ENCODE results near the gene PRRC2B. TPM values are rescaled to one million over a fixed set of nuclear protein-coding genes. Genes with fewer than 3 reads are reported as not detected.

Gene PRRC2B
- total RNA-seq, 1 donor from 2014 or later: 112 TPM

DNA sequence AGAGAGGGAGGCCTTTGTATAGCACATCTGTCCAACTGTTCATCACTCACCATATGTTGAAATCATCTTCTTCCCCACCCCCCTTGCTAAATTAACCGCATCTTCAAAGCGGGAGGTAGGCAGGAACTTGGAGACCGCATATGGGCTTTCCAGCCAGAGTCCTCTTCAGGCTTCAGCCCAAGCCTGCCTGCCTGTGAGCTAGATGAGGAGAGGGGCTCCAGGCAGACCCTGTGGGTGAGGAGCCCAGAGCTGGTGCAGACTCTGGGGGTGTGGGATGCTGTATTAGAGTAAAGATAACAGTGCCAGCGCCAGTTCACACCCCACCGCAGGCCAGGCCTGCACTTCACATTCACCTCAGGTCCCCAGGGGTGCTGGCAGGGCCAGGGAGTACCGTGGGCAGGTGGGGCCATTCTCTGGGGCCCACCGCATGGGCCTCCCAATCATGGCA is 16.2 kb downstream of the PRRC2B start:
- TF ChIP-seq CTCF (conservative IDR thresholded peaks at IDR 0.05; ENCODE audit: low read depth, low read length): no peak
- H3K4me3 ChIP-seq (ENCODE audit: low read depth, low read length): no peak overlapping the region
- no peak for DNase-seq (ENCODE audit: low read depth)

GRCh38 chr9:131411719-131412681 is 18.1 kb downstream of the PRRC2B start:
- no peak for TF ChIP-seq CTCF (conservative IDR thresholded peaks at IDR 0.05; ENCODE audit: low read depth, low read length)
- no peak for DNase-seq (ENCODE audit: low read depth)
- no peak overlapping the region for H3K4me3 ChIP-seq (ENCODE audit: low read depth, low read length)

GRCh38 chr9:131416509-131416908 is 22.6 kb downstream of the PRRC2B start:
- no peak for DNase-seq (ENCODE audit: low read depth)
- no peak overlapping the region for H3K4me3 ChIP-seq (ENCODE audit: low read depth, low read length)
- TF ChIP-seq CTCF (conservative IDR thresholded peaks at IDR 0.05; ENCODE audit: low read depth, low read length): no peak

DNA sequence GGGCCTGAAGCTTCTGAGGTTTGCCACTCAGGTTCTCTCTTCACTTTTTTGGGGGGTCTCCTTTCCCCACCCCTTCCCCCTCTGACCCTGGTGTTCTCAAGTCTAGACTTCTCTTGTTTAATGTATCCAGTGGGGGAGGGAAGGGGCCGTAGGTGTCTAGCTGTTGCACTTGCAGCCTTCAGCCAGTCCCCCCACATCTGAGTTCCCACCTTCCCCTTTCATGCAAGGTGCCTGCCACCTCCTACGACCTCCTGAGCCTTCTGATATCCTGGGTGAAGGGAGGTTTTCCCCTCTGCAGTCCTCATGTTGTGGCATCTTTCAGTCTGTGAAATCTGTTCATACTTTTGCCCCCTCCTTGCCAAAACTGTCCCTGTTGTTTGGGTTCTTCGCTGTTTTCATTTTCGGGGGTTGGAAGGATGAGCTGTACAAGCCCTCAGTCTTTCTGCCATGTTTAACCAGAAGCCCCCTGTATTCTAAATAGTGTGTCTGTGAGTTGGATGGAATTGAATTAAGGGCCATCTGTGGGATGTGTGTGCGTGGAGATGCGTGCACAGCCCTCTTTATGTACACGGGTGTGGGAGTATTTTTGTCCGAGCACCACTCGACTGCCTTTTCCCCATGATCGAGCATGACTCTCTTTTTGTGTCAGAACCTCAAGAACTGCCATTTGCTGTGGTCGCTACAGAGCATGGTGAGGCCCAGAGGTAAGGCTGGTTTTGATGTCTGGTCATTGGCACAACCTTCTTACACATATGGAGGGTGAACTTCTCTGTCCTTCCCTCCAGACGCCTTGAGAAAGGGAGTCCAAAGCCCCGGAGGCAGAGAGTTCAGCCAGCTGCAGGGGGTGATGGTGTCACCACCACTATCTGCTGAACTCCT is 23.6 kb downstream of the PRRC2B start:
- no peak overlapping the region for H3K4me3 ChIP-seq (ENCODE audit: low read depth, low read length)
- TF ChIP-seq CTCF (conservative IDR thresholded peaks at IDR 0.05; ENCODE audit: low read depth, low read length): no peak
- DNase-seq (ENCODE audit: low read depth): no peak

- no peak for DNase-seq (ENCODE audit: low read depth)
- no peak for TF ChIP-seq CTCF (conservative IDR thresholded peaks at IDR 0.05; ENCODE audit: low read depth, low read length)
- H3K4me3 ChIP-seq (ENCODE audit: low read depth, low read length): no peak overlapping the region
These were observed 24.5 kb downstream of the PRRC2B start for GRCh38 chr9:131418143-131419025.

- DNase-seq (ENCODE audit: low read depth): no peak
- no peak for TF ChIP-seq CTCF (conservative IDR thresholded peaks at IDR 0.05; ENCODE audit: low read depth, low read length)
- no peak overlapping the region for H3K4me3 ChIP-seq (ENCODE audit: low read depth, low read length)
These were observed 25.2 kb downstream of the PRRC2B start for GRCh38 chr9:131419026-131419614.

All from epithelial cell of proximal tubule (primary cell).